ENCODE results near the gene SLC15A1.

Gene SLC15A1

GRCh38 chr13:98687319-98687718 is 65.2 kb downstream of the SLC15A1 start:
- ChIA-PET CTCF (interaction anchor here (1.1 to 2.4 kb wide), 5 partner anchors 11 to 242 kb away, joined by 3 to 12 read pairs (median 3); no protein-coding TSS in a partner anchor), POLR2A (no interaction called here)
- TF ChIP-seq CTCF (IDR thresholded peaks at IDR 0.05; ENCODE audit: control extremely low read depth, extremely low read depth, low read depth, missing control alignments) = no peak
- DNase-seq (ENCODE audit: extremely low spot score) = no peak

- CTCF ChIA-PET = interaction anchor here (1.1 to 2.4 kb wide), 6 partner anchors 13 to 830 kb away, joined by 3 to 12 read pairs (median 4); no protein-coding TSS in a partner anchor
- POLR2A ChIA-PET = interaction anchor here (0.6 kb wide), 2 partner anchors 35 to 524 kb away, joined by 3 to 4 read pairs; no protein-coding TSS in a partner anchor
- TF ChIP-seq CTCF (IDR thresholded peaks at IDR 0.05; ENCODE audit: control extremely low read depth, extremely low read depth, low read depth, missing control alignments) = no peak
- no peak for DNase-seq (ENCODE audit: extremely low spot score)
Measured at GRCh38 chr13:98686270-98686669, 66.2 kb downstream of the SLC15A1 start.

GRCh38 chr13:98685146-98685545 is 67.3 kb downstream of the SLC15A1 start:
- TF ChIP-seq CTCF (IDR thresholded peaks at IDR 0.05; ENCODE audit: control extremely low read depth, extremely low read depth, low read depth, missing control alignments) = no peak
- DNase-seq (ENCODE audit: extremely low spot score) = no peak
- ChIA-PET POLR2A (interaction anchor here (0.5 kb wide), 1 partner anchor 48 kb away, joined by 4 read pairs; no protein-coding TSS in a partner anchor), CTCF (interaction anchor here (1.2 to 1.7 kb wide), 3 partner anchors 12 to 829 kb away, joined by 3 to 4 read pairs (median 4); no protein-coding TSS in a partner anchor)

- POLR2A ChIA-PET = no interaction called here
- no peak for TF ChIP-seq CTCF (IDR thresholded peaks at IDR 0.05; ENCODE audit: control extremely low read depth, extremely low read depth, low read depth, missing control alignments)
- no peak for DNase-seq (ENCODE audit: extremely low spot score)
- CTCF ChIA-PET = interaction anchor here (1.8 kb wide), 1 partner anchor 8 kb away, joined by 12 read pairs; no protein-coding TSS in a partner anchor
Measured at GRCh38 chr13:98681049-98681448, 71.4 kb downstream of the SLC15A1 start.

- ChIA-PET CTCF (no interaction called here), POLR2A (no interaction called here)
- DNase-seq (ENCODE audit: extremely low spot score) = no peak
- no peak for TF ChIP-seq CTCF (IDR thresholded peaks at IDR 0.05; ENCODE audit: control extremely low read depth, extremely low read depth, low read depth, missing control alignments)
Measured at GRCh38 chr13:98678741-98679140, 73.7 kb downstream of the SLC15A1 start.

- TF ChIP-seq CTCF (IDR thresholded peaks at IDR 0.05; ENCODE audit: control extremely low read depth, extremely low read depth, low read depth, missing control alignments) = no peak
- POLR2A ChIA-PET = no interaction called here
- no peak for DNase-seq (ENCODE audit: extremely low spot score)
- CTCF ChIA-PET = interaction anchor here (1.1 kb wide), 2 partner anchors 24 to 232 kb away, joined by 3 to 6 read pairs; no protein-coding TSS in a partner anchor
Measured at GRCh38 chr13:98677398-98677797, 75.1 kb downstream of the SLC15A1 start.
